ENCODE results near the gene TSPAN16. TPM values are rescaled to one million over a fixed set of nuclear protein-coding genes. Genes with fewer than 3 reads are reported as not detected.

TSPAN16 gene
- total RNA-seq, 1 experiment from 2014 or later: not detected

GRCh38 chr19:11342429-11342828 lies 46.5 kb downstream of the TSPAN16 start:
- DNase-seq: no peak
- H2AK5ac ChIP-seq (ENCODE audit: insufficient read length, low read length): no peak overlapping the region
- H2AFZ ChIP-seq (ENCODE audit: low read length): no peak overlapping the region
- no peak overlapping the region for H3K9ac ChIP-seq (ENCODE audit: extremely low read depth, insufficient read length, low read length)
- H3K23me2 ChIP-seq (ENCODE audit: insufficient read length, low read depth, low read length, poor library complexity, severe bottlenecking): peaks cover 16% of the 10 kb centered on the region
- H4K8ac ChIP-seq (replicated peaks; ENCODE audit: insufficient read length, low read depth, low read length): no peak overlapping the region
- no peak overlapping the region for H2BK5ac ChIP-seq (ENCODE audit: insufficient read length, low read length)
- no peak overlapping the region for H3K4me3 Mint-ChIP-seq
- H3K18ac ChIP-seq (ENCODE audit: insufficient read length, low read depth, low read length): no peak overlapping the region
- no peak overlapping the region for H2BK120ac ChIP-seq (ENCODE audit: low read depth, low read length, poor library complexity, severe bottlenecking)
- H3K23ac ChIP-seq (ENCODE audit: insufficient read length, low read depth, low read length): no peak overlapping the region
- no peak overlapping the region for H4K91ac ChIP-seq (ENCODE audit: insufficient read length, low read depth, low read length)
- peaks cover 0 to 15% (median 5%) of the 10 kb centered on the region in 3 experiments; a peak in 5 of 7 replicates for H3K36me3 Mint-ChIP-seq (ENCODE audit: insufficient read depth in 1 of 3, low read depth in 3 of 3)
- no peak overlapping the region for H3K14ac ChIP-seq (ENCODE audit: insufficient read depth, low read length)
- no peak overlapping the region for H3K27ac Mint-ChIP-seq
- no peak overlapping the region for H3T11ph ChIP-seq (ENCODE audit: low read length)
- WGBS (ENCODE audit: extremely low coverage, insufficient read length, low lambda C conversion rate): no CpG with 5 or more reads among the region's 3 CpGs
- no peaks in the 10 kb centered on the region for H3K9me3 Mint-ChIP-seq
- H3K27ac ChIP-seq (ENCODE audit: insufficient read length, low read depth, low read length): no peak overlapping the region
- H3K4ac ChIP-seq (ENCODE audit: low read depth, low read length): no peak overlapping the region
- H3K79me2 ChIP-seq (ENCODE audit: insufficient read depth, low read length): no peaks in the 10 kb centered on the region
- peaks cover 3% of the 10 kb centered on the region; the same call in 1 of the 2 replicates for H3K27me3 Mint-ChIP-seq (ENCODE audit: low read depth)
- no peaks in the 10 kb centered on the region for H3K27me3 ChIP-seq (ENCODE audit: insufficient read depth, low read length)
- no peaks in the 10 kb centered on the region for H3K9me3 ChIP-seq (ENCODE audit: control insufficient read depth, low read depth, low read length)
- H4K5ac ChIP-seq (ENCODE audit: insufficient read length, low read depth, low read length): no peak overlapping the region
- TF ChIP-seq CTCF (conservative IDR thresholded peaks at IDR 0.05): no peak
- H2BK20ac ChIP-seq (ENCODE audit: low read depth, low read length, poor library complexity, severe bottlenecking): no peak overlapping the region
- H3K4me1 Mint-ChIP-seq: peaks cover 22 to 25% of the 10 kb centered on the region in 2 experiments
- H3K79me1 ChIP-seq (ENCODE audit: insufficient read depth, low read depth, low read length, poor library complexity, severe bottlenecking): no peaks in the 10 kb centered on the region
- H2BK12ac ChIP-seq (ENCODE audit: insufficient read length, low read depth, low read length): no peak overlapping the region
- H2BK15ac ChIP-seq (ENCODE audit: low read depth, low read length): no peak overlapping the region
- no peak overlapping the region for H3K56ac ChIP-seq (ENCODE audit: insufficient read length, low read depth, low read length)
- no peaks in the 10 kb centered on the region for H4K20me1 ChIP-seq (ENCODE audit: control insufficient read depth, insufficient read depth, insufficient read length)
- H3K4me2 ChIP-seq (ENCODE audit: insufficient read depth, insufficient read length, low read length): no peak overlapping the region
- H3K4me1 ChIP-seq (ENCODE audit: insufficient read depth, low read length): no peaks in the 10 kb centered on the region; the same call in 1 of the 2 replicates

Data from H9 (cell line).